AG09319 (cell line): Measurements from ENCODE around the gene PARS2.

ENCODE experiments used
- DNase-seq: peaks from one replicate; pipeline ENCODE4 v3.0.0-alpha.2; 2010; ENCODE audit warnings: low read depth; ENCODE audit errors: extremely low read depth
- TF ChIP-seq, protein P1 (sequence below): IDR thresholded peaks from 2 replicates; pipeline ENCODE4 v1.5.1; 2011; ENCODE audit warnings: low read depth, mild to moderate bottlenecking, inconsistent platforms, low read length, moderate library complexity

PARS2 gene

DNA sequence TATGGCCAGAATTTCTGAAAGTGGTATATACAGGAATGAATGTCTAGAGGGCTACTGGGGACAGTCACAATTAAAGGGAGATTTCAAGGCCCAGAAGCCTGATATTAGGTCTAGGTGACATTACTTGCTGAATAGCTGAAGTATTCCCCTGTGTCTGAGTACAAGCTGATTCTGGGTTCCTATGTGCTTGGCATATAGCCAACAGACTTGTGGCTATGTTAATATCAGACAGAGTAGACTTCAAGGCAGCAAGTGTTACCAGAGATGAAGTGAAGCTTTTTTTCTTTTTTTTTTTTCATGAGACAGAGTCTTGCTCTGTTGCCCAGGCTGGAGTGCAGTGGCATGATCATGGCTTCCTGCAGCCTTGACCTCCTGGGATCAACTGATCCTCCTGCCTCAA is 40.3 kb downstream of the PARS2 start:
- DNase-seq: no peak
- TF ChIP-seq, protein P1, sequence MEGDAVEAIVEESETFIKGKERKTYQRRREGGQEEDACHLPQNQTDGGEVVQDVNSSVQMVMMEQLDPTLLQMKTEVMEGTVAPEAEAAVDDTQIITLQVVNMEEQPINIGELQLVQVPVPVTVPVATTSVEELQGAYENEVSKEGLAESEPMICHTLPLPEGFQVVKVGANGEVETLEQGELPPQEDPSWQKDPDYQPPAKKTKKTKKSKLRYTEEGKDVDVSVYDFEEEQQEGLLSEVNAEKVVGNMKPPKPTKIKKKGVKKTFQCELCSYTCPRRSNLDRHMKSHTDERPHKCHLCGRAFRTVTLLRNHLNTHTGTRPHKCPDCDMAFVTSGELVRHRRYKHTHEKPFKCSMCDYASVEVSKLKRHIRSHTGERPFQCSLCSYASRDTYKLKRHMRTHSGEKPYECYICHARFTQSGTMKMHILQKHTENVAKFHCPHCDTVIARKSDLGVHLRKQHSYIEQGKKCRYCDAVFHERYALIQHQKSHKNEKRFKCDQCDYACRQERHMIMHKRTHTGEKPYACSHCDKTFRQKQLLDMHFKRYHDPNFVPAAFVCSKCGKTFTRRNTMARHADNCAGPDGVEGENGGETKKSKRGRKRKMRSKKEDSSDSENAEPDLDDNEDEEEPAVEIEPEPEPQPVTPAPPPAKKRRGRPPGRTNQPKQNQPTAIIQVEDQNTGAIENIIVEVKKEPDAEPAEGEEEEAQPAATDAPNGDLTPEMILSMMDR: no peak

DNA sequence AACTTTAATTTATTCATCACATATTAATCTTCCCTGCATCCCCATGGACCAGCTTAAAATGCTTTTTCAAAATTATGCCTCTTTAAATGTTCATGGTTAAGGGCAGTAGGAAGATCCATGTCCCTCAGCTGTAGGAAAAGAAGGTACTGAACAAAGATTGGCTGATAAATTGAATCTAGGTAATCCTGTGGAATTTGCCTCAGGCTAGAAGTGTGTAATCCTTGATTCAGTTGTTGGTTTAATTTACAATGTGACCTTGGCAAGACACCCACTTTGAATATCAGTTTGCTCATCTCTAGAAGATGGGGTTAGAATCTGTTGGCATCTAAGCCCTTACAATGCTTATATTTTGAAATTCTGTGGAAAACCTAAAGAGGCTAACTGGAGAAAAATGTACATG is 42.6 kb downstream of the PARS2 start:
- no peak for DNase-seq
- TF ChIP-seq, protein P1: no peak

DNA sequence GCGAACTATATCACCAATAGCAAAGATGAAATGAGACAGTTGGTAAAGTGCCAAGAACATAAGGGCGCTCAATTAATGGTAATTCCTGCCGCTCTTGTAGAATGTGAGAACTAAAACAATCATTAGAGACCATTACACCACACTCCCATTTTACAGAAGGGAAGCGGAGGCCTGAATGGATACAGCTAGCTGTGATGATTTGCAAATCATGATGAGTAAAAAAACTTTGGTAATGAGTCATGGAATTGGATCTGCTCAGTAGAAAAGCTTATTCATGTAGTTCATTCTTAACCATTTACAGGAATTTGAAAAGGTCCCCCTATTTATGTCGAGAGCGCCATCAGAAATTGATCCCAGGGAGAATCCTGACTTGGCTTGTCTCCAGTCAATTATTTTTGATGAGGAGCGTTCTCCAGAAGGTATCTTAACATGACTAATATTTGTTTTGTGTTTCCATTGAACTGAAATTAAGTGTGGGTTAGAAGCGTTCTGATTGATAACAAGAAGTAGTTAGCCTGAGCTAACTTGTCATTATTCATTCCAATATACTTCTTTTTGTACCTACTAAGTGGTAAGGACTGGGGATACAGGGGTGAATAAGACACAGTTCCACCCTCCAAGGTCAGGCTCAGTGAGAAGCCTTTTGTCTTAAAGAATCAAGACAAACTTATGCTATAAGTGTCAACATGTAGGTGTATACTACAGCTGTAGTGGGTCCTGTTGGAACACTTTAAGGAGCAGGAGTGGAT is 47.9 kb downstream of the PARS2 start:
- TF ChIP-seq, protein P1: no peak
- DNase-seq: no peak

DNA sequence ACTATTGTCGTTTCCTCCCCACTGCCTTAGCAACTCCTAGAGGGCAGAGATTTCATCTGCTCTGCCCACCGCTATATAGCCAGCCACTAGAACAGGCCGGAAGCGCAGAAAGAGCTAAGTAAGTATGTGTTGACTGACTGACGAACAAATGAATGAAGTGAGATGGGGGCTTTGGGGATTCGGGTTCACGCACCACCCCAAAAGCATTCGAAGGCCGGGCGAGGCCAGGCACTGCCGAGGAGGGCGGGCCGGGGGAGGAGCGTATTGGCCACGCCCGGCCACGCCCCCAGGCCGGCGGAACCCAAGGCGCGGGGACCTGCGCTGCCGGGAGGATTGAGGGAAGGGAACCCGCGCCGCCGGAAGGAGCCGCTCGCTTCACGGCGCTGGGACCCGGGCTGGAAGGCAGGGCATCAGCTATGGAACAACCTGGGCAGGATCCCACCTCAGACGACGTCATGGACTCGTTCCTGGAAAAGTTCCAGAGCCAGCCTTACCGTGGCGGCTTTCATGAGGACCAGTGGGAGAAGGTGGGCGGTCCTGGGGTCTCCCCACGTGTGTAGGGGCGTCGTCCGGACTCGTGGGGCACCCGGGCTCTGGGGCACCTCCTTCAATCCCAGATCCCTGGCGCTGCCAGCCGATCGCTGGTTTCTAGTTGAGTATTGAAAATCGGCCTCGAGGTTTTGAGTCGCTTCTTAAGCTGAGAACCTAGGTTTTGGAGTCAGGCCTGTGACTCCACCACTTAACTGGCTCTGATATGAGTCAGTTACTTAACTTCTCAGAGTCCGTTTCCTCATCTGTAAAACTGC is 48.6 kb downstream of the PARS2 start, which contains the start of gene TTC4:
Gene TTC4 (plus strand): TSS at position 369 of the 806 bp plus-strand sequence. CDS start 48 bp downstream, at position 417.
- TF ChIP-seq, protein P1: peak; percentile 1
- peak; percentile 23 for DNase-seq

DNA sequence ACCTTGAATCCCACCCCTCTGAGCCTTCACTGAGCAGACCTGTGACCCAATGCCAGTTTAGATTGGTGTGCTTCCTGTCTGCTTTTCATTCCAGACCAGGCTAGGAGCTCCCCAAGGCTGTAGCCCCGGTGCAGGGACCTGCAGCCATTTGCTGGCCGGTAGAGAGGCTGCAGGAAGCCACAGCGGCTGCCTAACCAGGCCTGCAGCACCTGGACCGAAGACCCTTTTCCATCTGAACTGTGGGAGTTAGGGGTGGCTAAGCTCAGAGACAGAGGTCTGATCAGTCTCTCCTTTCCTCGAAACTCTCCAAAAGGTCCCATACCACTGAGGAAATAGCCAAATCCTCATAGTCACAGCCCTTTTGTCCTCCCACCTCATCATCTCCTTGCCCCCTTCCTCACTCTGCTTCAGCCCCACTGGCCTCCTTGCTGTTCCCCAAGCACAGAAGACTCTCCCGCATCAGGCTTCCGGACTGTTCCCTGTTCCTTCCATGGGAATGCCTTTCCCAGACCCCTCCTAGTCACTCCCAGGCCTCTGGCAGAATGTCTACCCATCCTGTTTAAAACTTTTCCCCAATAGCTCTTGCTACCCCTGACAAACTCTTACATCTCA is 49.3 kb downstream of the PARS2 start:
- DNase-seq: no peak
- TF ChIP-seq, protein P1: no peak

DNA sequence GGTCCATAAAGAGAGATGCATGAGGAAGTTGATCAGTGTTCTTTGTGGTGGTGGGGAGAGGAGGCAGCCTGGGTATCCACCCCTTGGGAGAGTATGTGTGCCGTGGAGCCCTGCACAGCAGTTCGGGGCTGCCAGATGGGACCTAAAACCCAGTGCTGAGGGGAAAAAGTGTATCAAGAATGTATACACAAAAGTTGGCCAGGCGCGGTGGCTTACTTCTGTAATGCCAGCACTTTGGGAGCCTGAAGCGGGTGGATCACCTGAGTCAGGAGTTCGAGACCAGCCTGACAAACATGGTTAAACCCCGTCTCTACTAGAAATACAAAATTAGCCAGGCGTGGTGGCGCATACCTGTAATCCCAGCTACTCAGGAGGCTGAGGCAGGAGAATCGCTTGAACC is 52.8 kb downstream of the PARS2 start:
- DNase-seq: no peak
- TF ChIP-seq, protein P1: no peak
